Measurements from ENCODE around the gene MDM4.
"Not testable (repeated sequence)": the region's sequence is repeated elsewhere in the genome, so short reads cannot be mapped to it uniquely, and the experiment has no call there.

MDM4 gene

GRCh38 chr1:204493145-204493983, 22.8 kb upstream of the MDM4 start:
- DNase-seq: peak; percentile 86

GRCh38 chr1:204493984-204494280, 22.3 kb upstream of the MDM4 start:
- peak; percentile 55 for DNase-seq

- peak; percentile 91 for DNase-seq
Measured at GRCh38 chr1:204494281-204495077, 21.7 kb upstream of the MDM4 start, which contains the start of gene PIK3C2B. TSS of gene PIK3C2B (minus strand) at chr1:204494805. CDS start at chr1:204469802, 25,003 bp downstream.

- no peak for DNase-seq
Measured at GRCh38 chr1:204495078-204495753, 21.0 kb upstream of the MDM4 start.

GRCh38 chr1:204495777-204496176, 20.4 kb upstream of the MDM4 start:
- DNase-seq: no peak

GRCh38 chr1:204498981-204499380, 17.2 kb upstream of the MDM4 start:
- no peak for DNase-seq

- DNase-seq: no peak
Measured at GRCh38 chr1:204499511-204500468, 16.4 kb upstream of the MDM4 start.

GRCh38 chr1:204502241-204502640, 14.0 kb upstream of the MDM4 start:
- no peak for DNase-seq

GRCh38 chr1:204503122-204503912, 12.9 kb upstream of the MDM4 start:
- DNase-seq: no peak

GRCh38 chr1:204503913-204504519, 12.2 kb upstream of the MDM4 start:
- no peak for DNase-seq

GRCh38 chr1:204505674-204506200, 10.5 kb upstream of the MDM4 start:
- DNase-seq: no peak

GRCh38 chr1:204506201-204506968, 9.8 kb upstream of the MDM4 start:
- peak; percentile 85 for DNase-seq

GRCh38 chr1:204506969-204507316, 9.3 kb upstream of the MDM4 start:
- DNase-seq: peak; percentile 91

GRCh38 chr1:204507317-204508105, 8.7 kb upstream of the MDM4 start:
- DNase-seq: peak; percentile 76

- no peak for DNase-seq
Measured at GRCh38 chr1:204509186-204509635, 7.0 kb upstream of the MDM4 start.

- no peak for DNase-seq
Measured at GRCh38 chr1:204511366-204511765, 4.8 kb upstream of the MDM4 start.

- no peak for DNase-seq
Measured at GRCh38 chr1:204513117-204513716, 3.0 kb upstream of the MDM4 start.

GRCh38 chr1:204514828-204515227, 1.4 kb upstream of the MDM4 start:
- no peak for DNase-seq

- DNase-seq: not testable (repeated sequence)
Measured at GRCh38 chr1:204517382-204517781, 1.2 kb downstream of the MDM4 start.
